ENCODE measurements around the gene TNFRSF1B. TPM values are rescaled to one million over a fixed set of nuclear protein-coding genes. Genes with fewer than 3 reads are reported as not detected.
A peak's percentile ranks its signal among the peaks of the same experiment; 100 is the strongest.

TNFRSF1B gene
- total RNA-seq, 1 donor from 2014 or later, result under 0.01 TPM

- DNase-seq (ENCODE audit: low read depth) (peak; percentile 95), FAIRE-seq (peak; percentile 99)
- peaks cover 16% of the 10 kb centered on the region for H3K27me3 ChIP-seq (ENCODE audit: control insufficient read depth, insufficient read depth, low read length)
- H3K4me3 ChIP-seq (ENCODE audit: low read depth, low read length), result no peak overlapping the region
- no peaks in the 10 kb centered on the region for H3K36me3 ChIP-seq (ENCODE audit: control insufficient read depth, insufficient read depth, low read length)
- no peak for TF ChIP-seq CTCF (IDR thresholded peaks at IDR 0.05; ENCODE audit: insufficient read depth, low read length, severe bottlenecking)
Observed at GRCh38 chr1:12132078-12132477, 34.7 kb upstream of the TNFRSF1B start.

DNA sequence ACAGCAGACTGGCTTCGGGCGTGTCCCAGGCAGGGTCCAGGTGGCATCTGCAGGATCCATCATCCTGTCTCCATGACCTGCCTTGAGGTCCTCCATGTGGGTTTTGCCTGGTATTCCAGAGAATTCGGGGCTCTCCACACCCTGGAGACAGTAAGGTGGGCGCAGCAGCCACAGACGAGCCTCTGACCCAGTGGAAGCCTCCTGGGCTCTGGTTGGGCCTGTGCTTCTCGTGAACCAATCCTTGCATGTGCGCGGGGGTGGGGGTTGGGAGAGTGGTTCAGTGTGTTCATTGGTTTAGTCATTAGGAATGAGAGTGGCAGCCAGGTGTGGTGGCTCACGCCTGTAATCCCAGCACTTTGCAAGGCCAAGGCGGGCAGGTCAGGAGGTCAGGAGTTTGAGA lies 32.1 kb upstream of the TNFRSF1B start:
- Histone ChIP-seq H3K4me3 (ENCODE audit: low read depth, low read length) (no peak overlapping the region), H3K36me3 (ENCODE audit: control insufficient read depth, insufficient read depth, low read length) (no peaks in the 10 kb centered on the region), H3K27me3 (ENCODE audit: control insufficient read depth, insufficient read depth, low read length) (peaks cover 15% of the 10 kb centered on the region)
- FAIRE-seq (no peak), DNase-seq (ENCODE audit: low read depth) (no peak)
- no peak for TF ChIP-seq CTCF (IDR thresholded peaks at IDR 0.05; ENCODE audit: insufficient read depth, low read length, severe bottlenecking)

DNA sequence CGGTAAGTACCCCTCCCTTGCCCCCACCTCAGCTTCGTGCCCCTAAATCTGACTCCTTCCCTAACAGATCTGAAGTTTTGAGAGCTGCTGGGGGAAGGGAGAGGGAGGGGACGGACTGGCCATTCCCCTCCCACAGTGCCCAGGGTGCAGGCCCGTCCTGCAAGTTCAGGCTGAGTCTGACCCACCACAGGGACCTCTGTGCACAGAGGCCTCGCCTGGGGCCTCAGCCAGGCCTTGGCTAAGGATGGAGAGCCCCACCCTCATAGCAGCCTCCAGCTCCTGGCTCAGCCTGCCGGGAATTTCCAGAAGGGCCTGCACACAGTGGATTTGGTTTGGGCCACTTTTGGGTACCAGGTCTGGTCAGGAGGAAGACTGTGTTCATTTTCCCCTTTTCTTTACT lies 31.2 kb upstream of the TNFRSF1B start:
- Histone ChIP-seq H3K36me3 (ENCODE audit: control insufficient read depth, insufficient read depth, low read length) (no peaks in the 10 kb centered on the region), H3K27me3 (ENCODE audit: control insufficient read depth, insufficient read depth, low read length) (peaks cover 12% of the 10 kb centered on the region), H3K4me3 (ENCODE audit: low read depth, low read length) (no peak overlapping the region)
- TF ChIP-seq CTCF (IDR thresholded peaks at IDR 0.05; ENCODE audit: insufficient read depth, low read length, severe bottlenecking), result no peak
- no peak for DNase-seq (ENCODE audit: low read depth)
- no peak for FAIRE-seq

DNA sequence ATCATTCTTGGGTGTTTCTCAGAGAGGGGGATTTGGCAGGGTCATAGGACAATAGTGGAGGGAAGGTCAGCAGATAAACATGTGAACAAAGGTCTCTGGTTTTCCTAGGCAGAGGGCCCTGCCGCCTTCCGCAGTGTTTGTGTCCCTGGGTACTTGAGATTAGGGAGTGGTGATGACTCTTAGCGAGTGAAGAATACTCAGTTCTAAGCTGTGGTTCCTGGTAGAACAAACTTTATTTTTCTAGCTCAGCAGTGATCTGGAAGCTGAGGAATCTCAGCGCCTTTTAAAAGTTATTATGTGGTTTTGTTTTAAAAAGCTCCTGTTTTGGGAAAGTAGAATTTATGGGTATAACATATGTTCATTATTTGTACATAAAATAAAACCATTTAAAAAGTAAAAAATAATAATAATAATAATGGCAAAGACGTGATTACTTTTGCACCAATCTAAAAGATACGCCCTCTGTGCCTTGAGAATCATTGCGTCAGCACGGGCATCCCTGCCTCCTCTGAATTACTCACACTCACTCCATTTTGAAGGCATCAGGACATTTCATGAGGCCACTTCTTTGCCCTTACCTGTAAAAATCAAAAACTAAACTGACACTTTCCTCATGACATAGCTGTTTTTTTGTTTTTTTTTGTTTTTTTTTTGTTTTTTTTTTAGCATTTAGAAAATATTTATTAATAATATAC lies 29.7 kb upstream of the TNFRSF1B start:
- DNase-seq (ENCODE audit: low read depth), result peak; percentile 29
- FAIRE-seq, result no peak
- H3K4me3 ChIP-seq (ENCODE audit: low read depth, low read length), result no peak overlapping the region
- H3K36me3 ChIP-seq (ENCODE audit: control insufficient read depth, insufficient read depth, low read length), result no peaks in the 10 kb centered on the region
- TF ChIP-seq CTCF (IDR thresholded peaks at IDR 0.05; ENCODE audit: insufficient read depth, low read length, severe bottlenecking), result no peak
- H3K27me3 ChIP-seq (ENCODE audit: control insufficient read depth, insufficient read depth, low read length), result peaks cover 14% of the 10 kb centered on the region

GRCh38 chr1:12138196-12139168 lies 28.3 kb upstream of the TNFRSF1B start:
- FAIRE-seq (no peak), DNase-seq (ENCODE audit: low read depth) (no peak)
- no peak overlapping the region for H3K4me3 ChIP-seq (ENCODE audit: low read depth, low read length)
- peaks cover 14% of the 10 kb centered on the region for H3K27me3 ChIP-seq (ENCODE audit: control insufficient read depth, insufficient read depth, low read length)
- H3K36me3 ChIP-seq (ENCODE audit: control insufficient read depth, insufficient read depth, low read length), result no peaks in the 10 kb centered on the region
- TF ChIP-seq CTCF (IDR thresholded peaks at IDR 0.05; ENCODE audit: insufficient read depth, low read length, severe bottlenecking), result no peak
